GM23248 (cell line): ENCODE results near the gene AFMID.

Experiments
- EZH2 ChIP-seq: fragments of 200-600 bp; sonication (generic); IDR thresholded peaks from 2 replicates; pipeline ENCODE4 v1.6.1; 2018; ENCODE audit warnings: antibody characterized with exemption, mild to moderate bottlenecking; ENCODE audit not compliant: insufficient read depth, poor library complexity, severe bottlenecking
- EZH2phosphoT487 ChIP-seq: fragments of 200-600 bp; sonication (generic); IDR thresholded peaks from 2 replicates; pipeline ENCODE4 v1.6.1; 2018; ENCODE audit warnings: antibody characterized with exemption, moderate library complexity, mild to moderate bottlenecking, low read depth; ENCODE audit not compliant: insufficient read depth

DNA sequence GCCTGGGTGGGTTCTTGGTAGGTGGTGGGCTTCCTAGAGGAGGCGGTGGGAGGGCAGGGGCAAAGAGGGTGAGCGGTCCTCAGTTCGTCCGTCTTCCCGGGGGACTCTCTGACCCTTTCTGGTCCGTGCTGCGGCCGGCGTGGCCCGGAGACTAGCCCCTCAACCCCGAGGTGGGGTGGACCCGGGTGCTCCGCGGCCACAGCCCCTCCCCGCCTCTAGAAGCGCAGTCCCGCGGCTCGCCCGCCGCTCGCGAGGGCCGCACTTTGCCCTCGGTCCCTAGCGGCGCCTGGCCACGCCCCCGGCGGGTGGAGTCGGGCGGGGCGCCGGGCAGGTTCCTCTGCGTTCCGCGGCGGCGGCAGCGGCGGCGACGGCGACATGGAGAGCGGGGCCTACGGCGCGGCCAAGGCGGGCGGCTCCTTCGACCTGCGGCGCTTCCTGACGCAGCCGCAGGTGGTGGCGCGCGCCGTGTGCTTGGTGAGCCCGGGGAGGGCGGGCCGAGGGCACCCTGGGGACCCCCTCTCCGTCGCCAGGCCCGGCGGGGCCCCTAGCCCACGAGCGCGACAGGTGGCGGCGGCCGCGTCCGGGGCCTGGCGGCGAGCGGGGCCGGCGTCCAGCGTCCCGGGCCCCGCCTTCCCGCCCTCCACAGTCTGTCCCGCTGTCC is 18.8 kb upstream of the AFMID start, which contains the start of gene SYNGR2:
- no peak for TF ChIP-seq EZH2
- TF ChIP-seq EZH2phosphoT487 = no peak
